GM23338 (cell line): Measurements from ENCODE around the gene ACSS3. TPM values are rescaled to one million over a fixed set of nuclear protein-coding genes. Genes with fewer than 3 reads are reported as not detected.

Experiments
- ATAC-seq: fragments of 200-7000 bp; cut with Tn5 transposase; 3 replicates; pipeline ENCODE4 v1.9.1; 2020
- DNase-seq: peaks from one replicate; pipeline ENCODE4 v3.0.0-alpha.2; 2015; ENCODE audit warnings: low spot score
- H2AFZ ChIP-seq: fragments of 200-600 bp; sonication (generic); 2 replicates; pipeline ENCODE4 v1.8.0; 2016; ENCODE audit warnings: antibody characterized with exemption, mild to moderate bottlenecking, moderate library complexity
- H3F3A ChIP-seq: fragments of 200-600 bp; sonication (generic); replicated peaks from 2 replicates; pipeline ENCODE4 v1.8.0; 2017; ENCODE audit warnings: antibody characterized with exemption, mixed run types, low read depth
- H3K27ac ChIP-seq: fragments of 200-600 bp; sonication (generic); 2 replicates; pipeline ENCODE4 v1.6.1; 2016; ENCODE audit warnings: low read depth
- H3K27me3 ChIP-seq: fragments of 200-600 bp; sonication (generic); 2 replicates; pipeline ENCODE4 v1.8.0; 2016; ENCODE audit warnings: mild to moderate bottlenecking, mixed run types, moderate library complexity; ENCODE audit not compliant: insufficient read depth
- H3K36me3 ChIP-seq: fragments of 200-600 bp; sonication (generic); 2 replicates; pipeline ENCODE4 v1.8.0; 2016; ENCODE audit warnings: mild to moderate bottlenecking; ENCODE audit not compliant: insufficient read depth
- H3K4me1 ChIP-seq: fragments of 200-600 bp; sonication (generic); 2 replicates; pipeline ENCODE4 v1.8.0; 2016; ENCODE audit warnings: mild to moderate bottlenecking, moderate library complexity; ENCODE audit not compliant: insufficient read depth
- H3K4me2 ChIP-seq: fragments of 200-600 bp; sonication (generic); 2 replicates; pipeline ENCODE4 v1.7.1; 2017; ENCODE audit warnings: mixed run types
- H3K4me3 ChIP-seq: fragments of 200-600 bp; sonication (generic); 2 replicates; pipeline ENCODE4 v1.6.1; 2016; ENCODE audit warnings: mixed run types
- H3K79me2 ChIP-seq: fragments of 200-600 bp; sonication (generic); replicated peaks from 2 replicates; pipeline ENCODE4 v1.8.0; 2017; ENCODE audit warnings: mild to moderate bottlenecking; ENCODE audit not compliant: insufficient read depth
- H3K9me2 ChIP-seq: fragments of 200-600 bp; sonication (generic); 2 replicates; pipeline ENCODE4 v1.8.0; 2017; ENCODE audit not compliant: insufficient read depth
- H4K20me1 ChIP-seq: fragments of 200-600 bp; sonication (generic); replicated peaks from 2 replicates; pipeline ENCODE4 v1.8.0; 2017; ENCODE audit warnings: mild to moderate bottlenecking; ENCODE audit not compliant: insufficient read depth
- H3K27ac Mint-ChIP-seq: 2 replicates; pipeline ENCODE4 v1.8.0; 2020; ENCODE audit warnings: inconsistent platforms, mild to moderate bottlenecking, moderate library complexity, mixed read lengths
- H3K27me3 Mint-ChIP-seq: 3 replicates; pipeline ENCODE4 v1.8.0; 2022; ENCODE audit warnings: low read depth, mild to moderate bottlenecking, moderate library complexity, mixed read lengths, inconsistent platforms; ENCODE audit not compliant: insufficient read depth, poor library complexity
- H3K36me3 Mint-ChIP-seq: 3 replicates; pipeline ENCODE4 v1.8.0; 2021; ENCODE audit warnings: low read depth, mild to moderate bottlenecking, inconsistent platforms, moderate library complexity, mixed read lengths
- H3K4me1 Mint-ChIP-seq: 3 replicates; pipeline ENCODE4 v1.8.0; 2020; ENCODE audit warnings: mild to moderate bottlenecking, inconsistent platforms, mixed read lengths
- H3K4me3 Mint-ChIP-seq: 3 replicates; pipeline ENCODE4 v1.8.0; 2021; ENCODE audit warnings: moderate library complexity, mild to moderate bottlenecking, inconsistent platforms, mixed read lengths
- H3K9me3 Mint-ChIP-seq: 3 replicates; pipeline ENCODE4 v1.8.0; 2020; ENCODE audit warnings: moderate library complexity, mild to moderate bottlenecking, inconsistent platforms, mixed read lengths
- CREB1 ChIP-seq: fragments of 250-450 bp; sonication (Bioruptor Pico); IDR thresholded peaks from 2 replicates; pipeline ENCODE4 v1.5.0; 2020; ENCODE audit warnings: low read depth, mild to moderate bottlenecking, moderate library complexity
- CTCF ChIP-seq, 2 experiments: fragments of 200-600 bp in 1 of 2; sonication (generic) in 1 of 2; conservative IDR thresholded peaks; 2 replicates each; pipeline versions ENCODE4 v1.5.1 to v1.6.1; 2016 to 2017; ENCODE audit warnings: antibody characterized with exemption in 2 of 2, low read depth in 2 of 2, mild to moderate bottlenecking in 2 of 2, moderate library complexity in 1 of 2
- ETS1 ChIP-seq: IDR thresholded peaks from 2 replicates; pipeline ENCODE4 v1.6.1; 2016; ENCODE audit warnings: antibody characterized with exemption
- EZH2 ChIP-seq: fragments of 200-600 bp; sonication (generic); IDR thresholded peaks from one replicate; pipeline ENCODE4 v1.8.0; 2017; ENCODE audit warnings: antibody characterized with exemption, mild to moderate bottlenecking, low read depth; ENCODE audit not compliant: unreplicated experiment
- EZH2phosphoT487 ChIP-seq: fragments of 200-600 bp; sonication (generic); IDR thresholded peaks from one replicate; pipeline ENCODE4 v1.8.1; 2018; ENCODE audit warnings: antibody characterized with exemption; ENCODE audit not compliant: unreplicated experiment
- JUNB ChIP-seq: IDR thresholded peaks from one replicate; pipeline ENCODE4 v1.6.1; 2016; ENCODE audit warnings: antibody characterized with exemption; ENCODE audit not compliant: unreplicated experiment
- NANOG ChIP-seq: IDR thresholded peaks from 2 replicates; pipeline ENCODE4 v1.6.1; 2016; ENCODE audit warnings: antibody characterized with exemption, borderline replicate concordance
- POLR2AphosphoS5 ChIP-seq: IDR thresholded peaks from 2 replicates; pipeline ENCODE4 v1.6.1; 2016; ENCODE audit warnings: antibody characterized with exemption, low read depth
- STAT1 ChIP-seq: IDR thresholded peaks from one replicate; pipeline ENCODE4 v1.6.1; 2016; ENCODE audit warnings: antibody characterized with exemption; ENCODE audit not compliant: unreplicated experiment
- ZNF114 ChIP-seq: fragments of 250-450 bp; sonication (Bioruptor Pico); IDR thresholded peaks from 2 replicates; pipeline ENCODE4 v1.5.0; 2020; ENCODE audit warnings: mild to moderate bottlenecking, moderate library complexity
- ZNF331 ChIP-seq: fragments of 250-450 bp; sonication (Bioruptor Pico); IDR thresholded peaks from 2 replicates; pipeline ENCODE4 v1.5.0; 2020; ENCODE audit warnings: low read depth, mild to moderate bottlenecking, moderate library complexity
- polyA plus RNA-seq: library from polyadenylated mRNA; unstranded; fragments of >200 nt; fragmentation: Nextera tagmentation; extraction: Ambion mirVana; gene quantifications from 2 replicates; pipeline ENCODE4 v1.2.1, GENCODE V29; 2016
- total RNA-seq: library from RNA; depleted of rRNA; stranded (reverse); fragments of >200 nt; shearing (Covaris generic); gene quantifications from 2 replicates; pipeline ENCODE4 v1.2.3, GENCODE V29; 2014
- TF ChIP-seq, protein P1 (sequence below): fragments of 250-450 bp; sonication (Bioruptor Pico); IDR thresholded peaks from 2 replicates; pipeline ENCODE4 v1.5.0; 2020; ENCODE audit warnings: mild to moderate bottlenecking, moderate library complexity
- TF ChIP-seq, protein P2 (sequence below): IDR thresholded peaks from one replicate; pipeline ENCODE4 v1.6.1; 2018; ENCODE audit warnings: antibody characterized with exemption; ENCODE audit not compliant: unreplicated experiment

ACSS3 gene
- total and polyA plus RNA-seq, 2 experiments from 2014 or later = 7.4 to 28.9 TPM

DNA sequence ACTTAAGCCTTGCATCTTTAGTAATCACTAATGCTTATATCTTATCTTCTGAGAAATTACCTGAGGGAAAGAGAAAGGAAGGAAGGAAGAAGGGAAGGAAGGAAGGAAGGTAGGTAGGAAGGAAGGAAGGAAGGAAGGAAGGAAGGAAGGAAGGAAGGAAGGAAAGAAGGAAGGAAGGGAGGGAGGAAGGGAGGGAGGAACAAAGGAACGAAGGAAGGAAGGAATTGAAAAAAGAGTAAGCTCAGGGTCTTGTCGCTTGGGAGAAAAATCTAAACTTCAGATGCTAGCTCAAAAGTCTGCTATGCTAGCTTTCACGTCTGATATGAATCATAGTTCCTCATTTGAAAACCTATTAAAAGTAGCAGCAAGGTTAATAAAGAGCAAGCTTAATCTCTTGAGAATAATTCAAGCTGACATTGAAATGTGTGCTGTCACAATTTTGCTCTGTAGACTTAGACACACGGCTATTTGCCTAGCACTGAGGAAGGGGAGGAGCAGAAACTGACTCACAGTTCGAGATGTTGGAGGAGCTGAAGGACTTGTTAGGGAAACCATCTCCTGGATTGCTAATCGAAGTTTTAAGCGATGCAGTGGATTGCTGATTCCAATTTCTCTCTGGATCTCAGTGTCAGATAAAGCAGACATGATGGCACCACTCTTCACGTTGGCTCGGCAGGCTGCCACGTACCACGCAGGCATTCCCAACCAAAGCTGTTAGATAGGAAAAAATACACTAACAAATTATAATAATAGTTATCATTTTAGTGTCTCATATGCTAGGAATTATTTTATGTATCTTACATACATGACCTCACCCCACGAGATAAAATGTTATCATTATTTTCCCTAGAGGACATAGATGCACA, 216.7 kb downstream of the ACSS3 start:
- H3K27ac ChIP-seq = no peak overlapping the region
- no peaks in the 10 kb centered on the region for H3K4me1 Mint-ChIP-seq
- ATAC-seq (no peak), DNase-seq (no peak)
- H3K27me3 Mint-ChIP-seq = no peaks in the 10 kb centered on the region
- H3K4me2 ChIP-seq = no peak overlapping the region
- no peaks in the 10 kb centered on the region for H3K27me3 ChIP-seq
- no peak overlapping the region for H2AFZ ChIP-seq
- no peaks in the 10 kb centered on the region for H3K4me1 ChIP-seq
- no peaks in the 10 kb centered on the region for H3F3A ChIP-seq
- TF ChIP-seq EZH2phosphoT487 = no peak
- TF ChIP-seq JUNB = no peak
- no peak for TF ChIP-seq POLR2AphosphoS5
- no peak for TF ChIP-seq ETS1
- TF ChIP-seq, protein P1, sequence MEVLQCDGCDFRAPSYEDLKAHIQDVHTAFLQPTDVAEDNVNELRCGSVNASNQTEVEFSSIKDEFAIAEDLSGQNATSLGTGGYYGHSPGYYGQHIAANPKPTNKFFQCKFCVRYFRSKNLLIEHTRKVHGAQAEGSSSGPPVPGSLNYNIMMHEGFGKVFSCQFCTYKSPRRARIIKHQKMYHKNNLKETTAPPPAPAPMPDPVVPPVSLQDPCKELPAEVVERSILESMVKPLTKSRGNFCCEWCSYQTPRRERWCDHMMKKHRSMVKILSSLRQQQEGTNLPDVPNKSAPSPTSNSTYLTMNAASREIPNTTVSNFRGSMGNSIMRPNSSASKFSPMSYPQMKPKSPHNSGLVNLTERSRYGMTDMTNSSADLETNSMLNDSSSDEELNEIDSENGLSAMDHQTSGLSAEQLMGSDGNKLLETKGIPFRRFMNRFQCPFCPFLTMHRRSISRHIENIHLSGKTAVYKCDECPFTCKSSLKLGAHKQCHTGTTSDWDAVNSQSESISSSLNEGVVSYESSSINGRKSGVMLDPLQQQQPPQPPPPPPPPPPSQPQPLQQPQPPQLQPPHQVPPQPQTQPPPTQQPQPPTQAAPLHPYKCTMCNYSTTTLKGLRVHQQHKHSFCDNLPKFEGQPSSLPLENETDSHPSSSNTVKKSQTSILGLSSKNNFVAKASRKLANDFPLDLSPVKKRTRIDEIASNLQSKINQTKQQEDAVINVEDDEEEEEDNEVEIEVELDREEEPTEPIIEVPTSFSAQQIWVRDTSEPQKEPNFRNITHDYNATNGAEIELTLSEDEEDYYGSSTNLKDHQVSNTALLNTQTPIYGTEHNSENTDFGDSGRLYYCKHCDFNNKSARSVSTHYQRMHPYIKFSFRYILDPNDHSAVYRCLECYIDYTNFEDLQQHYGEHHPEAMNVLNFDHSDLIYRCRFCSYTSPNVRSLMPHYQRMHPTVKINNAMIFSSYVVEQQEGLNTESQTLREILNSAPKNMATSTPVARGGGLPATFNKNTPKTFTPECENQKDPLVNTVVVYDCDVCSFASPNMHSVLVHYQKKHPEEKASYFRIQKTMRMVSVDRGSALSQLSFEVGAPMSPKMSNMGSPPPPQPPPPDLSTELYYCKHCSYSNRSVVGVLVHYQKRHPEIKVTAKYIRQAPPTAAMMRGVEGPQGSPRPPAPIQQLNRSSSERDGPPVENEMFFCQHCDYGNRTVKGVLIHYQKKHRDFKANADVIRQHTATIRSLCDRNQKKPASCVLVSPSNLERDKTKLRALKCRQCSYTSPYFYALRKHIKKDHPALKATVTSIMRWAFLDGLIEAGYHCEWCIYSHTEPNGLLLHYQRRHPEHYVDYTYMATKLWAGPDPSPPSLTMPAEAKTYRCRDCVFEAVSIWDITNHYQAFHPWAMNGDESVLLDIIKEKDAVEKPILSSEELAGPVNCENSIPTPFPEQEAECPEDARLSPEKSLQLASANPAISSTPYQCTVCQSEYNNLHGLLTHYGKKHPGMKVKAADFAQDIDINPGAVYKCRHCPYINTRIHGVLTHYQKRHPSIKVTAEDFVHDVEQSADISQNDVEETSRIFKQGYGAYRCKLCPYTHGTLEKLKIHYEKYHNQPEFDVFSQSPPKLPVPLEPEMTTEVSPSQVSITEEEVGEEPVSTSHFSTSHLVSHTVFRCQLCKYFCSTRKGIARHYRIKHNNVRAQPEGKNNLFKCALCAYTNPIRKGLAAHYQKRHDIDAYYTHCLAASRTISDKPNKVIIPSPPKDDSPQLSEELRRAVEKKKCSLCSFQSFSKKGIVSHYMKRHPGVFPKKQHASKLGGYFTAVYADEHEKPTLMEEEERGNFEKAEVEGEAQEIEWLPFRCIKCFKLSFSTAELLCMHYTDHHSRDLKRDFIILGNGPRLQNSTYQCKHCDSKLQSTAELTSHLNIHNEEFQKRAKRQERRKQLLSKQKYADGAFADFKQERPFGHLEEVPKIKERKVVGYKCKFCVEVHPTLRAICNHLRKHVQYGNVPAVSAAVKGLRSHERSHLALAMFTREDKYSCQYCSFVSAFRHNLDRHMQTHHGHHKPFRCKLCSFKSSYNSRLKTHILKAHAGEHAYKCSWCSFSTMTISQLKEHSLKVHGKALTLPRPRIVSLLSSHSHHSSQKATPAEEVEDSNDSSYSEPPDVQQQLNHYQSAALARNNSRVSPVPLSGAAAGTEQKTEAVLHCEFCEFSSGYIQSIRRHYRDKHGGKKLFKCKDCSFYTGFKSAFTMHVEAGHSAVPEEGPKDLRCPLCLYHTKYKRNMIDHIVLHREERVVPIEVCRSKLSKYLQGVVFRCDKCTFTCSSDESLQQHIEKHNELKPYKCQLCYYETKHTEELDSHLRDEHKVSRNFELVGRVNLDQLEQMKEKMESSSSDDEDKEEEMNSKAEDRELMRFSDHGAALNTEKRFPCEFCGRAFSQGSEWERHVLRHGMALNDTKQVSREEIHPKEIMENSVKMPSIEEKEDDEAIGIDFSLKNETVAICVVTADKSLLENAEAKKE (CRISPR knock-in tag) = no peak
- TF ChIP-seq STAT1 = no peak
- no peak for TF ChIP-seq ZNF114 (CRISPR knock-in tag)
- no peak for TF ChIP-seq EZH2
- TF ChIP-seq NANOG = no peak
- TF ChIP-seq CTCF (conservative IDR thresholded peaks at IDR 0.05; ENCODE audit: low read depth in 2 of 2) = no peak
- no peak for TF ChIP-seq ZNF331 (CRISPR knock-in tag)
- TF ChIP-seq, protein P2, sequence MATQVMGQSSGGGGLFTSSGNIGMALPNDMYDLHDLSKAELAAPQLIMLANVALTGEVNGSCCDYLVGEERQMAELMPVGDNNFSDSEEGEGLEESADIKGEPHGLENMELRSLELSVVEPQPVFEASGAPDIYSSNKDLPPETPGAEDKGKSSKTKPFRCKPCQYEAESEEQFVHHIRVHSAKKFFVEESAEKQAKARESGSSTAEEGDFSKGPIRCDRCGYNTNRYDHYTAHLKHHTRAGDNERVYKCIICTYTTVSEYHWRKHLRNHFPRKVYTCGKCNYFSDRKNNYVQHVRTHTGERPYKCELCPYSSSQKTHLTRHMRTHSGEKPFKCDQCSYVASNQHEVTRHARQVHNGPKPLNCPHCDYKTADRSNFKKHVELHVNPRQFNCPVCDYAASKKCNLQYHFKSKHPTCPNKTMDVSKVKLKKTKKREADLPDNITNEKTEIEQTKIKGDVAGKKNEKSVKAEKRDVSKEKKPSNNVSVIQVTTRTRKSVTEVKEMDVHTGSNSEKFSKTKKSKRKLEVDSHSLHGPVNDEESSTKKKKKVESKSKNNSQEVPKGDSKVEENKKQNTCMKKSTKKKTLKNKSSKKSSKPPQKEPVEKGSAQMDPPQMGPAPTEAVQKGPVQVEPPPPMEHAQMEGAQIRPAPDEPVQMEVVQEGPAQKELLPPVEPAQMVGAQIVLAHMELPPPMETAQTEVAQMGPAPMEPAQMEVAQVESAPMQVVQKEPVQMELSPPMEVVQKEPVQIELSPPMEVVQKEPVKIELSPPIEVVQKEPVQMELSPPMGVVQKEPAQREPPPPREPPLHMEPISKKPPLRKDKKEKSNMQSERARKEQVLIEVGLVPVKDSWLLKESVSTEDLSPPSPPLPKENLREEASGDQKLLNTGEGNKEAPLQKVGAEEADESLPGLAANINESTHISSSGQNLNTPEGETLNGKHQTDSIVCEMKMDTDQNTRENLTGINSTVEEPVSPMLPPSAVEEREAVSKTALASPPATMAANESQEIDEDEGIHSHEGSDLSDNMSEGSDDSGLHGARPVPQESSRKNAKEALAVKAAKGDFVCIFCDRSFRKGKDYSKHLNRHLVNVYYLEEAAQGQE = no peak
- TF ChIP-seq CREB1 (CRISPR knock-in tag) = no peak
- no peak overlapping the region for H3K4me3 Mint-ChIP-seq
- no peaks in the 10 kb centered on the region for H3K79me2 ChIP-seq
- no peaks in the 10 kb centered on the region for H3K9me2 ChIP-seq
- H3K9me3 Mint-ChIP-seq = no peaks in the 10 kb centered on the region
- no peaks in the 10 kb centered on the region for H4K20me1 ChIP-seq
- no peak overlapping the region for H3K27ac Mint-ChIP-seq
- H3K36me3 Mint-ChIP-seq = no peaks in the 10 kb centered on the region
- H3K36me3 ChIP-seq = no peaks in the 10 kb centered on the region
- no peak overlapping the region for H3K4me3 ChIP-seq
